GM18858 (cell line): ENCODE data around the gene RAP2B.
"Not testable (repeated sequence)": the region's sequence is repeated elsewhere in the genome, so short reads cannot be mapped to it uniquely, and the experiment has no call there.

Source experiments
- ATAC-seq: cut with Tn5 transposase; IDR thresholded peaks from one replicate; pipeline ENCODE4 v1.9.1; 2021; ENCODE audit not compliant: unreplicated experiment

The RAP2B gene

DNA sequence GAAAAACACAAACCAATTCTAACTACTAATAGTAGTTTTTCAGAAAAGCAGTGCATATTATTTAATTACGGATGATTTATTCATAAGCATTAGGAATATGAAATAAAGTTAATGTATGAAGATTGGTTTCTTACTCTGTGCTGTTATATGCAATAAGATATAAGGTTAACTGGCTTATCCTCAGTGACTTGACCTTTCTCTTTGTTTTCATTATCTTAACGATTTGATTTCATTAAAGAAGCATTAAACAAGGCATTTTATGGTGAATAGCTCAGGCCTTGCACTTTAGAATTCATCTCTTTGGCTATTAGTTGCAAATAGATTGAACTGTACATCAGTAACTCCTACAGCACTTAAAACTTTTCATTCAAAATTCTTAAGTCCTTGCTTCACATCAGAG is 28.9 kb downstream of the RAP2B start:
- ATAC-seq = no peak

DNA sequence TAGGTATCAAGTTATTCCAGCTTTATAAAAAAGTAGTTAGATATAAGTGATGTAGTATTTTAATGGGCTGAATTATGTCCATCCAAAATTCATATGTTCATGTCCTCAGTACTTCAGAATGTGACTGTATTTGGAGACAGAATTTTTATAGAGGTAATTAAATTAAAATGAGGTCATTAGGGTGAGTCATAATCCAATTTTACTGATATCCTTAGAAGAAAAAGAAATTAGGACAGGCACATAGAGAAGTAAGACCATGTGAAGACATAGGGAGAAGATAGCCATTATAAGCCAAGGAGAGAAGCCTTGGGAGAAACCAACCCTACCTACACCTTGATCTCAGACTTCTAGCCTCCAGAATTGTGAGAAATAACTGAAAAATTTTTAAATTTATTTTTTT is 30.3 kb downstream of the RAP2B start:
- ATAC-seq = no peak

GRCh38 chr3:153193786-153194476 is 31.9 kb downstream of the RAP2B start:
- not testable (repeated sequence) for ATAC-seq

DNA sequence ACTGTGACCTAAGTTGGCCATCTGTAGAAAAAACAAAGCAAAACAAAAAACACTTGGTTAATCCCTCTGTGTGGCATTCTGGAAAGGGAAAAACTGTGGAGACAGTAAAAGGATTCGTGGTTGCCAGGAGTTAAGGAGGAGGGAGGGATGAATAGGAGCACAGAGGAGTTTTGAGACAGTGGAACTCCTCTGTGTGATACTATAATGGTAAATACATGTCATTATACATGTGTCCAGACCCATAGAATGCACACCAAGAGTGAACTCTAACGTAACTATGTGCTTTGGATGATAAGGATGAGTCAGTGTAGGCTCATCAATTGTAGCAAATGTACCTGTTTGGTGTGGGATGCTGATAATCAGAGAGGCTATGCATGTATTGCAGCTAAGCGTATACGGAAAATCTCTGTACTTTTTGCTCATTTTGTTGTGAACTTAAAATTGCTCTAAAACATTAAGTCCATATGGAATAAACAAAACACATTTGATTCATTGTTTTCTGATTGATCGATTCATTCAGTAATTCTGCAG is 33.4 kb downstream of the RAP2B start:
- ATAC-seq = no peak

- no peak for ATAC-seq
These were observed 47.6 kb downstream of the RAP2B start for GRCh38 chr3:153209596-153209995.

GRCh38 chr3:153210146-153210545 is 48.1 kb downstream of the RAP2B start:
- no peak for ATAC-seq

- no peak for ATAC-seq
These were observed 48.6 kb downstream of the RAP2B start for GRCh38 chr3:153210660-153211059.

GRCh38 chr3:153215497-153215896 is 53.5 kb downstream of the RAP2B start:
- no peak for ATAC-seq

DNA sequence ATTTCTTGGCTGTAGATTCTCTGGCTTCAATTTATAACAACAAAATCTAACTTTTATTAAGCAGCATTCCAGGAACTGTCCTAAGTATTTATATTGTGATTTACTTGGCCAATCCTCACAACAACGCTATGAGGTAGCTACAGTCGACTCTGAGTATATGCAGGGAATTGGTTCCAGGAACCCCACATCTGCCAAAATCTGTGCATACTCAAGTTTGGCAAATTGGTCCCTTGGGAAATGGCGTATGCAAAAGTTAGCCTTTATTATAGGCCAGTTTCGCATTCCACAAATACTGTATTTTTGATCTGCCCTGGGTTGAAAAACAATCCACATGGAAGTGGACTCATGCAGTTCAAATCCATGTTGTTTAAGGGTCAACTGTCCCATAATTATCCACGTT is 53.9 kb downstream of the RAP2B start:
- no peak for ATAC-seq

DNA sequence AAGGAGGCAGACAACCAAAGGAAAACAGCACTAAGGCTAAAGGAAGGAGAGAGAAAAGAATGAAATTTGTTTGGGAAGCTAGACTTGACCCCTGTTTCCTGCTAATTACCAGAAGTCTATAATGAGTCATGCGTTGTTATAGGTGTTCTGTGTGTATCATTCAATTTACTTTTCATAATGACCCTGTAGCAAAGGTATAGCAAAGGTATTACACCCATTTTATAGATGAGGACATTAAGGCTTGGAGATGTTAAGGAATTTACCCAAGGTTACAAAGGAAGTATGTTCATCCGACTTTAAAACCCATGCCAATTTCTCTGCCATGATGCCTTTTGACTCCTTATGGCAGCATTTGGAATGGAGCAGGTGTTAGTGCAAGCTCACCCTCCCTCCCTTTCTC is 54.9 kb downstream of the RAP2B start:
- no peak for ATAC-seq

DNA sequence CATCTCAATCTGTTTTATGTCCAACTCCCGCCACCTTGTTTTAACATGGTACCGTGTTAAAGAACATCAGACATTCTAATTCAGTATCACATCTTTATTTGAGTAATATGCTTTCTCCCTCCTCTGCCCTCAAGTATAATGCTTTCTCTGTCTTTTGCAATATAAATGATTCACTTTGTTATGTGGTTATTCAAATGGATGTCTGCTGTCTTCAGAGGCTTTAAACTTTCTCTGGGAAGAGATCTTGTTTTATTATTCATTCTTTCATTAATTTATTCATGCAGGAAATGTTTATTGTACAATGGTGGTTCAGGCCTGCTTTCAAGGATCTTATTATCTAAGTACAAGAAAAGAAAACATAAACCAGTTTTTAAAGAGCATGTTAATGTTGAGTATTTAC is 57.1 kb downstream of the RAP2B start:
- no peak for ATAC-seq
